ENCODE data around the gene DCAF10. TPM values are rescaled to one million over a fixed set of nuclear protein-coding genes. Genes with fewer than 3 reads are reported as not detected.

DCAF10 gene
- total and polyA plus RNA-seq, 2 of the 13 experiments (the other 11 are each of a cell fraction or from before 2014, with no cell fraction given), result 9.2 to 20.3 TPM

- TF ChIP-seq, protein P1, sequence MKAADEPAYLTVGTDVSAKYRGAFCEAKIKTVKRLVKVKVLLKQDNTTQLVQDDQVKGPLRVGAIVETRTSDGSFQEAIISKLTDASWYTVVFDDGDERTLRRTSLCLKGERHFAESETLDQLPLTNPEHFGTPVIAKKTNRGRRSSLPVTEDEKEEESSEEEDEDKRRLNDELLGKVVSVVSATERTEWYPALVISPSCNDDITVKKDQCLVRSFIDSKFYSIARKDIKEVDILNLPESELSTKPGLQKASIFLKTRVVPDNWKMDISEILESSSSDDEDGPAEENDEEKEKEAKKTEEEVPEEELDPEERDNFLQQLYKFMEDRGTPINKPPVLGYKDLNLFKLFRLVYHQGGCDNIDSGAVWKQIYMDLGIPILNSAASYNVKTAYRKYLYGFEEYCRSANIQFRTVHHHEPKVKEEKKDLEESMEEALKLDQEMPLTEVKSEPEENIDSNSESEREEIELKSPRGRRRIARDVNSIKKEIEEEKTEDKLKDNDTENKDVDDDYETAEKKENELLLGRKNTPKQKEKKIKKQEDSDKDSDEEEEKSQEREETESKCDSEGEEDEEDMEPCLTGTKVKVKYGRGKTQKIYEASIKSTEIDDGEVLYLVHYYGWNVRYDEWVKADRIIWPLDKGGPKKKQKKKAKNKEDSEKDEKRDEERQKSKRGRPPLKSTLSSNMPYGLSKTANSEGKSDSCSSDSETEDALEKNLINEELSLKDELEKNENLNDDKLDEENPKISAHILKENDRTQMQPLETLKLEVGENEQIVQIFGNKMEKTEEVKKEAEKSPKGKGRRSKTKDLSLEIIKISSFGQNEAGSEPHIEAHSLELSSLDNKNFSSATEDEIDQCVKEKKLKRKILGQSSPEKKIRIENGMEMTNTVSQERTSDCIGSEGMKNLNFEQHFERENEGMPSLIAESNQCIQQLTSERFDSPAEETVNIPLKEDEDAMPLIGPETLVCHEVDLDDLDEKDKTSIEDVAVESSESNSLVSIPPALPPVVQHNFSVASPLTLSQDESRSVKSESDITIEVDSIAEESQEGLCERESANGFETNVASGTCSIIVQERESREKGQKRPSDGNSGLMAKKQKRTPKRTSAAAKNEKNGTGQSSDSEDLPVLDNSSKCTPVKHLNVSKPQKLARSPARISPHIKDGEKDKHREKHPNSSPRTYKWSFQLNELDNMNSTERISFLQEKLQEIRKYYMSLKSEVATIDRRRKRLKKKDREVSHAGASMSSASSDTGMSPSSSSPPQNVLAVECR (CRISPR knock-in tag; IDR thresholded peaks at IDR 0.05; ENCODE audit: borderline replicate concordance), result peak; percentile 67; the same call in 1 of the 2 replicates
- no peak for TF ChIP-seq ZNF674 (CRISPR knock-in tag; IDR thresholded peaks at IDR 0.05; ENCODE audit: low read depth)
- peak; percentile 71 for TF ChIP-seq PHF8 (CRISPR knock-in tag; IDR thresholded peaks at IDR 0.05)
- TF ChIP-seq ZNF749 (CRISPR knock-in tag; IDR thresholded peaks at IDR 0.05; ENCODE audit: borderline replicate concordance), result no peak
- no peak for TF ChIP-seq NCOR1 (IDR thresholded peaks at IDR 0.05; ENCODE audit: borderline replicate concordance, low read length)
- TF ChIP-seq, protein P2, sequence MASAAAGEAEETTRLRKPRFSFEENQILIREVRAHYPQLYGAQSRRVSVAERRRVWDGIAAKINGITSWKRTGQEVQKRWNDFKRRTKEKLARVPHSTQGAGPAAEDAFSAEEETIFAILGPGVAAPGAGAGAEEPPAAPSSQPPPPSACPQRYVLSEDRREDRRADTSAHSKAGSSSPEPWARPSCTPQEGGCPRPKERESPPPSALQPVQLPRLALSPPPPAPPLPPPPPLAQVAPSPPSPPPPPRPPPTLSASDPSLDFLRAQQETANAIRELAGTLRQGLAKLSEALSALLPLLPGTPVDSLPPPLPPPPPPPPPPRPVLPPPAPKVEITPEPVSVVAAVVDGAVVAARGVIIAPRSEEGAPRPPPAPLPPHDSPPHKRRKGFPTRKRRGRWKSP (CRISPR knock-in tag; IDR thresholded peaks at IDR 0.05), result peak; percentile 56; the same call in 1 of the 2 replicates
- TF ChIP-seq TMF1 (CRISPR knock-in tag; IDR thresholded peaks at IDR 0.05; ENCODE audit: low read depth), result no peak
These were observed 47.0 kb upstream of the DCAF10 start, which contains the start of gene TRMT10B (continued) for GRCh38 chr9:37753489-37754190.

Data from HepG2 (cell line).